GM19395 (cell line): Measurements from ENCODE around the gene CARD18.

Experiments
- ATAC-seq: cut with Tn5 transposase; IDR thresholded peaks from one replicate; pipeline ENCODE4 v1.9.1; 2021; ENCODE audit warnings: mild to moderate bottlenecking, moderate library complexity; ENCODE audit not compliant: unreplicated experiment

The CARD18 gene, protein sequence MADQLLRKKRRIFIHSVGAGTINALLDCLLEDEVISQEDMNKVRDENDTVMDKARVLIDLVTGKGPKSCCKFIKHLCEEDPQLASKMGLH

DNA sequence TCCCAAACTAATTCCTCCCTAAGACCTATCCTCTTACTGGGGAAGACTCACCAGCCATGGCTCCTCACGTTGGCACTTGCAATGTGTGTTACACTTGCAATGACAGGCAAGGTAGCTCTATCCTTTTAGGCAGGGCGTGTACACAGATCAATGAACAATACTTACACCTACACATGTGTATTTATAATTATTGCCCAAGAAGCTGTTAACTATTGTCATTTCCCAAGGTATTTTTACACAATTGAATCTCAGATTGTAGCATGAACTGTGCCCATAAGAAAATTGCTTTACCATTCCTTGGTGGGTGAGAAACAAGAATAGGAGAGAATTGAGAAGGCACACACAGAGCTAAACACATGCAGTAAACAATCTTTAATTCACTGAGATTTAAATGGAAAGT, at the start of gene CARD18:
Gene CARD18 (minus strand): TSS at position 101 of the 400 bp plus-strand sequence. CDS start 43 bp downstream, at position 58.
- ATAC-seq = no peak

GRCh38 chr11:105183987-105184386, 44.4 kb upstream of the CARD18 start:
- no peak for ATAC-seq

GRCh38 chr11:105183426-105183825, 43.9 kb upstream of the CARD18 start:
- ATAC-seq = no peak

DNA sequence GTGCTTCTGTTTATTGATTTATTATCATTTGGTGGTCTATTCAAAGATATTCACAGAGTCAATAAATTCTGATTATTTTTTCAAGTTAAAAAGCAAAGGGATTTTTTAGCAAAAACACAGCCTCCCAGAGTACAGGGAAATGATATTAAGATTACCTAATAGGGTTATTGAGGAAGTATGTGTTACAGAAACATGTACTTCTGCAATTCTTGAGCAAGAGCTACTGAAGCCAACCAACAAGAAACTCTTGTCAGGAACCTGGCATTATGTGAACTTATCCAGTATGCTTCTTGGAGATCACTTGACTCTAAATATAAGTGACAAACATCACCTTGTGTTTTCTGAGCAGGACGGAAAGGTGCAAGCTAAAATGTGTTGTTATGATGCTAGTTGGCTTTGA, 42.0 kb upstream of the CARD18 start:
- no peak for ATAC-seq

DNA sequence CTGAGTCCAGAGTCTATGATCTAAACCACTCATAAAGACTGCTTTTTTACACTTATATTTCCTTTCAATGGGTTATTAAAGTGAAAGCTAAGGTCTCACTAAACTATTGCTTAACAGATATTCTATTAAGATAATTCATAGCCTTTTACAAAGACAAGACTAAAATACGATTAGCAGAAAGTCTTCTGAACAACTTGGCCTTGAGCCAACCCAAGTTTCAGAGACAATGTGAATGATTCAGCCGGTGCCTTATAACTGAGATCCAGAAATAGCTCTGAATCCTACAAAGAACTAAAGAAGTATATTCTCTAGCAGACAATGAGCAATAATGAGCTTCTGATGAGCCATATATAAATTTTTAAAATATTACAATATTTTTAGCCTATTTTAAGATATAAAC, 41.5 kb upstream of the CARD18 start:
- ATAC-seq = no peak

DNA sequence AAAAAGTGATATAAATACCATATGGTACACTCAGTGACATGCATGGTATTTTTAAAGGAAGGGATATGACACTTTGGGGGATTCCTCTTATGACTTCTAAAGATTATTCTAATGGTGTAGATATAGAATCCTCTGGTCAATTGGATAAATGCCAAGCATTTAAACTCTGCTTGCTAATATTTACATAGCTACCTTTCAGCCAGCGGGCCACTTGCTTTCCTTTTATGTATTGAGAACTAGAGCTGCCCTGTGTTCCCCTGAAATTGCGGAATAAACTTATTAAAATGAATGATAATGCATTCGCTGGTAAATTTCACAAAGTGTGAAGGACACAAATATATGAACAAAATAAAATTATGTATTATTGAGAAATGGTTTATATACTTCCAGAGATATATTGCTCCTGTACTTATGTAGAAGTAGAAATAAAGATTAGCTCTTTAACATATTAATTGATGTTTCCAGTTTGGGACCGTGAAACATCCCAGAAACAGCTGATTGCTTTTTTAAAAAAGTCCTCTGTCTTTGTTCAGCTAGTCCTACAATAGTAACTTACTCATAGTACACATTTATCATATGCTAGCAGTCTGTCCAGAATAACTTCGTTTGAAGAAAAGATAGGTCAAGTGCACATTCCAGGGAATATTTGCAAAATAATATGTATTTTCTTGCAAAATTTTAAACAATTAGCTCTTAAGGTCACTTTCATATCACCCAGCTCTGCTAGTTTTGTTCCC, 40.1 kb upstream of the CARD18 start:
- no peak for ATAC-seq

DNA sequence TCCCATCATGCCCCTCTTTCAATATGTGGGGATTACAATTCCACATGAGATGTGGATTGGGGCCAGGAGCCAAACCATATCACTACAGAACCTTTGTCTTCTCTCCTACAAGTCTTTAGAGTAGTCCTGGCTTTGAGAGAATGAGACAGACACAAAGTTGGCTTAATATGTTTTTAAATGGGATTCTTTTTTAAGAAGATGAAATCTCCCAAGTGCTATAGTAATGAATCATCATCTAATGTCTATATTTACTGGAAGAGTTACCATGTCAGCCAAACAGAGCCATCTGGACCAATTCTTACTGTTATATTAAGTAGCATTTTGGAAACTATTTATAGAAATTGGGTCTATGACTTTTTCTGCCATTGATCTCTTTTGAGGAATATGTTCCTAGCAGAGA, 38.1 kb upstream of the CARD18 start:
- ATAC-seq = no peak

DNA sequence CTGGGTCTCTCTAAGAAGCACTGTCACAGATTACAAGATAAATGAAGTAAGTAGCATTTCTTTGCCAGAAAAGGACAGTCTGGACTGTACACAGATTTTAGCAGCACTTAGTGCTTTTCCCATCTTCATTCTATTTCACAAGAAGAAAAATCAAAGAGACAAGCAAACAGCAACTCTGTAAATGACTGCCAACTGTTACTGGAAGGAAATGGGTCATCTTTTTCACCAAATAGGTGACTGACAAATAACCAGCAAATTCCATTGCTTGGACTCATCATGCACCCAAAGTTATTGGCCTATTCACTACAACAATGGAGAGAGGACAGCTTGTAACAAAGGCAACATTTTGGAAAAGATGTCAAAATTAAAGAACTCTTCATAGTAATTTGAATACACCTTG, 28.9 kb upstream of the CARD18 start:
- ATAC-seq = no peak

GRCh38 chr11:105167244-105167643, 27.7 kb upstream of the CARD18 start:
- no peak for ATAC-seq

- ATAC-seq = no peak
Measured at GRCh38 chr11:105164208-105164607, 24.6 kb upstream of the CARD18 start.

- ATAC-seq = no peak
Measured at GRCh38 chr11:105162506-105162905, 22.9 kb upstream of the CARD18 start.

- ATAC-seq = no peak
Measured at GRCh38 chr11:105158436-105158835, 18.9 kb upstream of the CARD18 start.

DNA sequence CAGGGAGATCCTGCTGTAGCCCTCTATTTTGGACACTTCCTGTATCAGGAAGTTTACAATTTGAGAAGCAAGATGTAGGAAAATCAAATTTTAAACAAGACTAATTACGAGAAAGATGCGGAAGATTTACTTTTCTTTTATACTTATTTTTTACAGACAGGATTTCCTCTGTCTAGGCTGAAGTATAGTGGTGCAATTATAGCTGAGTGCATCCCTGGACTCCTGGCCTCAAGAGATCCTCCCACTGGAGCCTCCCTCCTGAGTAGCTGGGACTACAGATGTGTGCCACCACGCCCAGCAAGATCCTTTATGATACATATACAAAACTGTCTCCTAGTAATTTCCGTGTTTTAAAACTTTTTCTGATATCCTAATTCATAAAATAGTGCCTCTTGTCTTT, 17.2 kb upstream of the CARD18 start:
- ATAC-seq = no peak

- no peak for ATAC-seq
Measured at GRCh38 chr11:105156231-105156630, 16.7 kb upstream of the CARD18 start.

GRCh38 chr11:105155679-105156078, 16.1 kb upstream of the CARD18 start:
- no peak for ATAC-seq

GRCh38 chr11:105153392-105153791, 13.8 kb upstream of the CARD18 start:
- ATAC-seq = no peak

DNA sequence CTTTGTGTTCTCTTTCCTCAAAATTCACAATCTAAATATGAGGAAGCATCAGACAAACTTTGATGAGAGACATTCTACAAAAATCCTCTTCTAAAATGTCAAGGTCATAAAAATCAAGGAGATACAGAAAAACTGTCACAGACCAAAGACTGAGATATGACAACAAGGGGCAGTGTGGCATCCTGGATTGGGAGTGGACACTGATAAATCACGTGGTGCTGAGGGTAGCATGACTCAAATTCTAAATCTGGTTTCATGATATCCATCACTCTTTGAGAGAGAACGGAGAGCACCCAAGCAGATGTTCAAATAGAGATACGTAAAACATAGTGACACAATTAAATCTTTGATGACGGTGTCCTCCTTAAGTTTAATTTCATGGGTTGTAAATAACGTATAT, 13.0 kb upstream of the CARD18 start:
- no peak for ATAC-seq

DNA sequence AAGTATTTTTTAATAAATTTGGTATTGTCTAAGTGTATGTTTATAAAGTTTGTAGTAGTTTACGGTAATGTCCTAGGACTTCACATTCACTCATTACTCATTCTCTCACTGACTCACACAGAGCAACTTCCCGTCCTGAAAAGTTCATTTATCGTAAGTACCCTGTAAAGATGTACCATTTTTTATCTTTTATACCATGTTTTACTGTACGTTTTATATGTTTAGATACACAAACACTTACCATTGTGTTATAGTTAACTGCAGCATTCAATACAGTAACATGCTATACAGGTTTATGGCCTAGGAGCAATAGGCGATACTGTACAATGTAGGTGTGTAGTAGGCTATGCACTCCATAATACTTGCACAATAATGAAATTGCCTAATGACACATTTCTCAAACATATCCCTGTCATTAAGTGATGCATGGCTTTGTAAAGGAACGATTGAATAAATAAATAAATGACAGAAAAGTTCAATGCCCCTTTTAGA, 12.5 kb upstream of the CARD18 start:
- no peak for ATAC-seq

DNA sequence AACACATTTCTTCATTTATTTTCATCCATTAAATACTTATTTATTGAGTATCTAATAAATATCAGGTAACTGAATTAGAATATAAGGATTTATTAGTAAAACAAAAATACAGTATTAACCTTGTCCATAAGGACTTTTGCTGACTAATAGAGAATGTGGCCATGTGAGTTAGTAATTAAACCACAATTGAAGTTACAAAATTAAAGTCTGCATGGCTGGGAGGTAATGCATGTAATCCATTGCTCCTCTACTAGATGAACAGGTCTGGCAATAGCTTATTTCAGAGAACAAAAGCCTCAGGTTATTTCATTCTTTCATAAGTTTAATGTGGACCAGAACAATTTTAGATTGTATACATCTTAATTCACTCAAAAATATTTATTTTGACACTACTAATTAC, 9.9 kb upstream of the CARD18 start:
- no peak for ATAC-seq

DNA sequence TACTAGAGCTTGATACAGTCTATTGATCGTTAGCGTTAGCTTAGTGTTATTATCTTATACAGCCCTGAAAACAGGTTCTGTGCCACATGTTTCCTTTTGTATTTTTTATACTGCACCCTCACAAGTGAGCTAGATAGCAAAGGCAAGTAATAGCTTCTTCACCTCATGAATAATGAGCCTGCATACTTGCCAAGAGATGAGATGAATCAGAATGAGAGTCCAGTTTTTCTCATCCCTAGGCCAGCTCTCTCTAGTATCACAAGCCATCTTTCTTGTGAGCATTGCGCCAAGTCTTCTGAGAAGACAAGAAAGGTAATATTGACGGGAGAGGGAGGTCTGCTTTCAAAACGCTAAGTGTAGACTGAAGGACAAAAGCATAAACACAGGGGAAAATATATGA, 8.7 kb upstream of the CARD18 start:
- ATAC-seq = no peak

DNA sequence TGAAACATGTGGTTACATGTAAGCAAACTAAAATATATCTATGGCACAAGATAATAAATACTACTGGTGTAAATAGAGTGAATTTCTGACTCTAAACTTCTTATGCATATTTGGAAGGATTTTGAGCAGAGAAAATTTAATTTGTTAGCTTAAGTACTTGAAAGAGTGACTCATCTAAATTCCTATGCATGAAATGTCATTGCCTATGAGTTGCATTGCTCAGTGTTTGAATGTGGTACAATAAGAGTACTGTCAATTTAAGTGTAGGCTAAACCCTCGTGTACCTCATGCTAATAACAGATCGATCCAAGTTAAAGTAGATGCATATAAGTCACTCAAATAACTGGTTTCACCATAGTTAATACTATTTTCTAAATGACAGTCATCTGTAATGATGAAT, 5.3 kb upstream of the CARD18 start:
- ATAC-seq = no peak

DNA sequence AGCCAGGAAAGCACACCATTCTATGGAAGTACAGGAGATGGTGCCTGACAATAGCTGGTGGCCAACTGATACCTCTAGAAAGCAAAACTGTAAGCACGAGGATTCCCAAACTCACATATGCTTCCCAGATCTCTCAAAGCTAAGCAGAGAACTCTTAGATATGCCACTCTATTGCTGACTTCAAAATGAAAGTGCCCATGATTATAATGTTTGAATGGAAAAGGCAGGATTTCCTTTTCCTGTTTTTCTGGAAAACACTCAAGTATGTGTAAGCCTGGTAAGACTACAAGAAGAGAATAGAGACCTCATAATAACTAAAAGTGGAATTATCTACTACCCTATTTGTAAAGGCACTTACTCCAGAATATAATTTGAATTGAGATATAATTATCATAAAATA, 2.6 kb upstream of the CARD18 start:
- ATAC-seq = no peak

DNA sequence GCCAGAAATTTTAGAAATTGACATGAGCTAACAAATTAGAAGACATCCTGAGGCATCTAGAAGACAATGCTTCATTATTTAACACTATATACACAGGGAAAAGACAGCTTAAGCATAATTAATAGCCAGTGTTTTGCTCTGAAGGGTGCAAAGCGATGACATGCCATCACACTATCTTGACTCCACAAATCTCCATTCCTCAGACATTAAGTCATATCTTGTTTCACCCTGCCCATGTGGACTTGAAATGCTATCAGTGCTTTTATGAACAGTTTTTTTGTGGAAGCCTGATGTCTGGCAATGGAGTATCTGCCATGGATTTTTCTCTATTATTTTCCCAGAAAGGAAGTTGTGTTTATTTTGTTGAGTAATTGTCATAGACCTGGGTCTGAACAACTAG, 2.3 kb downstream of the CARD18 start:
- ATAC-seq = no peak
